HG03354 (cell line): ENCODE measurements around the gene MAP2K1.
"Not testable (repeated sequence)": the region's sequence is repeated elsewhere in the genome, so short reads cannot be mapped to it uniquely, and the experiment has no call there.

Experiments
- ATAC-seq: cut with Tn5 transposase; IDR thresholded peaks from one replicate; pipeline ENCODE4 v1.9.1; 2021; ENCODE audit warnings: mild to moderate bottlenecking; ENCODE audit not compliant: unreplicated experiment, poor library complexity, severe bottlenecking

Gene MAP2K1

GRCh38 chr15:66419471-66419870 lies 32.8 kb downstream of the MAP2K1 start:
- ATAC-seq: no peak

GRCh38 chr15:66422347-66422746 lies 35.6 kb downstream of the MAP2K1 start:
- no peak for ATAC-seq

- no peak for ATAC-seq
Observed at GRCh38 chr15:66423149-66423548, 36.4 kb downstream of the MAP2K1 start.

- ATAC-seq: no peak
Observed at GRCh38 chr15:66424963-66425612, 38.4 kb downstream of the MAP2K1 start.

GRCh38 chr15:66425837-66426236 lies 39.1 kb downstream of the MAP2K1 start:
- no peak for ATAC-seq

GRCh38 chr15:66429117-66429516 lies 42.4 kb downstream of the MAP2K1 start:
- ATAC-seq: no peak

- no peak for ATAC-seq
Observed at GRCh38 chr15:66429546-66429945, 42.8 kb downstream of the MAP2K1 start.

GRCh38 chr15:66430627-66431255 lies 44.0 kb downstream of the MAP2K1 start:
- ATAC-seq: no peak

GRCh38 chr15:66433726-66434125 lies 47.0 kb downstream of the MAP2K1 start:
- ATAC-seq: no peak

GRCh38 chr15:66440501-66440900 lies 53.8 kb downstream of the MAP2K1 start:
- no peak for ATAC-seq

- ATAC-seq: no peak
Observed at GRCh38 chr15:66452420-66452819, 65.7 kb downstream of the MAP2K1 start.

- no peak for ATAC-seq
Observed at GRCh38 chr15:66452971-66453580, 66.4 kb downstream of the MAP2K1 start.

GRCh38 chr15:66454143-66454542 lies 67.4 kb downstream of the MAP2K1 start:
- no peak for ATAC-seq

GRCh38 chr15:66456211-66456610 lies 69.5 kb downstream of the MAP2K1 start:
- ATAC-seq: no peak

- ATAC-seq: no peak
Observed at GRCh38 chr15:66459818-66460615, 73.3 kb downstream of the MAP2K1 start.

- ATAC-seq: not testable (repeated sequence)
Observed at GRCh38 chr15:66461294-66461693, 74.6 kb downstream of the MAP2K1 start.

GRCh38 chr15:66461917-66462316 lies 75.2 kb downstream of the MAP2K1 start:
- ATAC-seq: no peak

- ATAC-seq: no peak
Observed at GRCh38 chr15:66462627-66463026, 75.9 kb downstream of the MAP2K1 start.

- ATAC-seq: not testable (repeated sequence)
Observed at GRCh38 chr15:66465294-66465693, 78.6 kb downstream of the MAP2K1 start.
